GM21526 (cell line): ENCODE measurements around the gene RAD54L2.
A peak's percentile ranks its signal among the peaks of the same experiment; 100 is the strongest.
"Not testable (repeated sequence)": the region's sequence is repeated elsewhere in the genome, so short reads cannot be mapped to it uniquely, and the experiment has no call there.

Experiments
- ATAC-seq: cut with Tn5 transposase; IDR thresholded peaks from one replicate; pipeline ENCODE4 v1.9.1; 2021; ENCODE audit warnings: moderate library complexity; ENCODE audit not compliant: unreplicated experiment, low FRiP score

RAD54L2 gene

GRCh38 chr3:51538459-51539290 lies at the start of gene RAD54L2:
TSS of gene RAD54L2 (plus strand) at chr3:51538719. CDS start at chr3:51590421, 51,702 bp downstream.
- peak; percentile 71 for ATAC-seq

DNA sequence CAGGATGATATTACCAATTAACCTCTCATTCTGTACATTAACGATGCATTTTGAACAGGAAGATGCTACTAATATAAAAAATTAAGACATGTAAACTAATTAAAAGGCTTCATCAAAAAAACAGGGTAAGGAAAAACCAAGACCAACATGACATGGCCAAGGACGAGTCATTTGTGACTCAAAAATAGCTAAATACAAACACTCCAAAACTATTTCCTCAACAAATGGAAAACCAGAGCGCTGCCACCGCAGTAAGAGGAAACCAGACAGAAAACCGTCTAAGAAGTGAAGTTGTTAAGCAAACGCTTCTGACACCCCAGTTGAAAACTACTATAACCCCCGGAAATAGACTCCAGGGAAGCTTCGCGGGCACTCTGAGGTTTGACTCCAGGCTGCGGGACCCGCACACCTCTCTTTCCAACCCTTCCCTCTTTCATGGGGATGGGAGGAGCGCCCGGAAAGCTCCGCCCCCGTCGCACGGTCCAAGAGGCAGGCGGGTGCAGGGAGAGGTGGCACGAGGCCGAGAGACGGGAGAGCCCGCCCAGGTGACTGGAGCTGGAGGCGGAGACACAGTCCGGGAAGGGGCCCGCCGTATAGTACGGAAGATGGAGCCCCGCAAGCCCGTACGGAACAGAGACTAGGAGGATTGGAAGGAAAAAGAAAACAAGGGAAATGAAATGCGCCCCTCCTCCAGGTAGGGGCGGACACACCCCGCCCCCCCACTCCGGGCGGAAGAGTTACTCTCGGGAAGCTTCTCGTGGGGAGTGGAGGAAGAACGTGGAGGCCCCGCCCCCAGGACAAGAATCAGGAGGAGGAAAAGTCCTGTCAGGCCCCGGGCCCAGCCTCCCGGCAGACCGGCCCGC lies 39.4 kb upstream of the RAD54L2 start:
- peak; percentile 53 for ATAC-seq

DNA sequence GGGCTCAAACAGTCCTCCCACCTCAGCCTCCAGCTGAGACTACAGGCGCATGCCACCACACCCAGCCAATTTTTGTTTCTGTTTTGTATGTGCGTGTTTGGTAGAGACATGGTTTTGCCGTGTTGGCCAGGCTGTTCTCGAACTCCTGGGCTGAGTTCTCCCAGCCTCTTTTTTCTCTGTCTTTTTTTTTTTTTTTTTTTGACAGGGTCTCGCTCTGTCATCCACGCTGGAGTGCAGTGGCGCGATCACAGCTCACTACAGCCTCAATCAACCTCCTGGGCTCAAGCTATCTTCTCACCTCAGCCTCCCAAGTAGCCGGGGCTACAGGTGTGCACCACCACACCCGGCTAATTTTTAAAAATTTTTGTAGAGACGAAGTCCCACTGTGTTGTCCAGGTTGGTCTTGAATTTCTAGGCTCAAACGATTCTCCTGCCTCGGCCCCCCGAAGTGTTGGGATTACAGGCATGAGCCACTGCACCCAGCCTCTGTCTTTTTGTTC lies 37.8 kb upstream of the RAD54L2 start:
- no peak for ATAC-seq

DNA sequence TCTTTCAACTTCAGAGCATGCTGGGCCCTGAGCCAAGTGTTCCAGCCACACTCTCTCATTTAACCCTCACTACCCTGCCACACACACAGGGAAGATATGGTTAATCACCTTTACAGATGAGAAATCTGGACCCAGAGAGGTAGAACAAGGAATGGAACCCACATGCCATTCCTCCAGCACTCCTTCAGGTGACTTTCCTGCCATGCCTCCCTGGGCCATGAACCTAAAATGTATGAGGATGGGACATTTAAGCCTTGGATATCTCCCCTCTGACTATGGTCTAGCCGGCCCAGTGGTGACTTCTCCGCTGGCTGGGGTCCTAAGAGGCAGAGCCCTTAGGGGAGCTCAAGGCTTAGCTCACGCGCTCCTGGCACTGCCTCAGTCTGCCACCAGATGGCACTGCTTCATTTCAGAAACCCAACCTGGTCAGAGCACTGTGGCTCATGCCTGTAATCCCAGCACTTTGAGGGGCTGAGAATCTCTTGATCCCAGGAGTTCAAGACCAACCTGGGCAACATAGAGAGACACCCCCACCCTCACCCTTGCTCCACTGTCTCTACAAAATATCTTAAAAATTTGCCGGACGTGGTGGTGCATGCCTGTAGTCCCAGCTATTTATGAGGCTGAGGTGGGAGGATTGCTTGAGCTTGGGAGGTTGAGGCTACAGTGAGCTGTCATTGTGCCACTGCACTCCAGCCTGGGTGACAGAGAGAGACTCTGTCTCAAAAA lies 36.5 kb upstream of the RAD54L2 start:
- ATAC-seq: peak; percentile 25

- no peak for ATAC-seq
Measured at GRCh38 chr3:51502562-51502910, 36.0 kb upstream of the RAD54L2 start.

- ATAC-seq: no peak
Measured at GRCh38 chr3:51503007-51503406, 35.5 kb upstream of the RAD54L2 start.

- no peak for ATAC-seq
Measured at GRCh38 chr3:51508255-51508654, 30.3 kb upstream of the RAD54L2 start.

DNA sequence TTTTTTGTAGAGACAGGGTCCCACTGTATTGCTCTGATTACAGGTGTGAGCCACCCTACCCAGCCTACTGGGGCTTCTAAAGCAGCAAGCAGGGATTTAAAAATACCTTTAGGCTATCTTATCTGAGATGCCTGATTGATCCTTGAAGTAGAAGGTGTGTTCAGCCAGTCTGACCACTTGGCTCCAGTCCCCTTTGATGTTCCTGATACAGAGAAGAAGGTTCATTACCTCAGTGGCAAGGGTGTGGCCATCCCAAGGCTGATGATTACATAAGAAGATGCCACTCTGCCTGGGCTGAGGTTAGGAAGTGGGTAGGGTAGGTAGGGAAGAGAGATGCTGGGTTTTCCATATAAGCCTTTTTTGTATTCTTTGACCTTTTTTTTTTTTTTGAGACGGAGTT lies 27.5 kb upstream of the RAD54L2 start:
- ATAC-seq: no peak

DNA sequence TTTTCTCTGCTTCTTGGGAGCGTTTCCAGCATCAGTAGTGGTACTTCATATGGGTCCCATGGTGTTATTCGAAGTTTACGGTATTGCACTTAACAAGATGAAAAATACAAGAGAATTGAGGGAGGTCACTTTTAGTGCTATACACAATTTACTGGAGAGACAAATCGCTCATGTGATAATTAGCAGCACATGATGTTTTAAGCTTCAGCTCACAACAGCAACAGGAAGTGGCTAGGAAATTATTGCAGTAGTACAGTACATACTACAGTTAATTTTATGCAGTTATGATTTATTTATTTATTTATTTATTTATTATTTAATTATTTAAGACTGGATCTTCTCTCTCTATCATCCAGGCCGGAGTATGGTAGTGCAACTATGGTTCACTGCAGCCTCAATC lies 24.3 kb upstream of the RAD54L2 start:
- no peak for ATAC-seq

DNA sequence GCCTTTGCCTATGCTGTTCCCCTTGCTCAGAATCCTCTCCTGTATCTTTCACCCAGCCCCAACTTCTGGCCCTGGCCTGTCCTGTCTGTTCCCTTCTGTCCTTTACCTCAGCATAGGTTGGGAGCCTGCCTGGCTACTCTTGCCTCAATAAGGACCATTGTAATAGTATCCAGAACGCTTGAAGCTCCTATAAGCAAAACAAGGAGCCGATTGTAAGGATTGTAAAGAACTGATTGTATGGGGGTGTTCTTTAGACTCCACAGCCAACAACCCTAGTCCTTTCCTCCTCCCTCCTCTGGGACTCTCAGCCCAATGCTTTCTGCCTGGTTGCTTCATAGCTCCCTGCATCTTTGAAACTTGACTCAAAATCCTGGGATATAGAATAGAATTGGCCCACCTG lies 18.7 kb upstream of the RAD54L2 start:
- no peak for ATAC-seq

GRCh38 chr3:51520906-51521730 lies 17.4 kb upstream of the RAD54L2 start:
- ATAC-seq: peak; percentile 68

- ATAC-seq: no peak
Measured at GRCh38 chr3:51522273-51522962, 16.1 kb upstream of the RAD54L2 start.

DNA sequence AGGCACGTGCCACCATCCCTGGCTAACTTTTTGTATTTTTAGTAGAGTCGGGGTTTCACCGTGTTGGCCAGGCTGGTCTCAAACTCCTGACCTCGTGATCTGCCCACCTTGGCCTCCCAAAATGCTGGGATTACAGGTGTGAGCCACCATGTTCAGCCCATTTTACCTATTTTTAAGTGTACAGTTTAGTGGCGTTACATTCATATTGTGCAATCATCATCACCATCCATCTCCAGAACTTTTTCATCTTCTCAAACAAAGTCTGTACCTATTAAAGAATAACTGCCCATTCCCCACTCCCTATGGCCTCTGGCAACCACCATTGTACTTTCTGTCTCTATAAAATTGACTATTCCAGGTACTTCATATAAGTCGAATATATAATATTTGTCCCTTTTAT lies 13.6 kb upstream of the RAD54L2 start:
- not testable (repeated sequence) for ATAC-seq

DNA sequence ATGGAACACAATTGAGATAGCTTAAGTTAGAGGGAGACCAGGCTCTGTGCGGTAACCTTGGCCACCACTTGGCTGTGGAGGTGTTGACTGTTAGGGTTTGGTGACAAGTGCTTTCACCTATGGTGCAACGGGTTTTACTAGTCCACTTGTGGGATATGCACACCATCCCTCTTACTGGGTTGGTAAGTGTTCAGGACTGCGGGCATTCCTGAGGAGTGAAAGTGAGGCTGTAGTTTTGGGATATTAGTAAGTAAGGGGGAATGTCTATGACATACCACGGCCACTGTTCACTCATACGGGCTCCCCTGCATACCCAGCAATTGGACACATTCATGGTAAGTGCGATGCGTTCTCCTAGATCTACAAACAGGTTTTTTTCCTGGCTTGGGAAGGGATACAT lies 8.0 kb upstream of the RAD54L2 start:
- ATAC-seq: no peak

- no peak for ATAC-seq
Measured at GRCh38 chr3:51535146-51536019, 3.1 kb upstream of the RAD54L2 start.

GRCh38 chr3:51537631-51538030 lies 888 bp upstream of the RAD54L2 start:
- ATAC-seq: not testable (repeated sequence)

DNA sequence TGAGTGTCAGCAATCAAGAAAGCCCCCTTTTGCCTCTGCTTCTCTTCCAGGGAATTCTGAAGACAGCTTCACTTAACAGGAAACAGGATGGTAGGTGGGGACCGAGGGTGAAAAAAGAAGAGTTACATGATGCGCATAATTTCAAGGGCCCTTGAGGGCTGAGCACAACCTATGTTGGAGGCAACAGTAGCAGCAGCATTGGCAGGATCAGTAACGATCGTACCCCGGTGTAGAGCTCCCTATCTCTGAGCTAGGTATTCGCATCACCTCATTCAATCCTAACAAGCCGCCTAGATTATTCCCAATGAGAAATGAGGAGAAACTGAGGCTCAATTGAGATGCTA lies 432 bp upstream of the RAD54L2 start:
- ATAC-seq: peak; percentile 3

DNA sequence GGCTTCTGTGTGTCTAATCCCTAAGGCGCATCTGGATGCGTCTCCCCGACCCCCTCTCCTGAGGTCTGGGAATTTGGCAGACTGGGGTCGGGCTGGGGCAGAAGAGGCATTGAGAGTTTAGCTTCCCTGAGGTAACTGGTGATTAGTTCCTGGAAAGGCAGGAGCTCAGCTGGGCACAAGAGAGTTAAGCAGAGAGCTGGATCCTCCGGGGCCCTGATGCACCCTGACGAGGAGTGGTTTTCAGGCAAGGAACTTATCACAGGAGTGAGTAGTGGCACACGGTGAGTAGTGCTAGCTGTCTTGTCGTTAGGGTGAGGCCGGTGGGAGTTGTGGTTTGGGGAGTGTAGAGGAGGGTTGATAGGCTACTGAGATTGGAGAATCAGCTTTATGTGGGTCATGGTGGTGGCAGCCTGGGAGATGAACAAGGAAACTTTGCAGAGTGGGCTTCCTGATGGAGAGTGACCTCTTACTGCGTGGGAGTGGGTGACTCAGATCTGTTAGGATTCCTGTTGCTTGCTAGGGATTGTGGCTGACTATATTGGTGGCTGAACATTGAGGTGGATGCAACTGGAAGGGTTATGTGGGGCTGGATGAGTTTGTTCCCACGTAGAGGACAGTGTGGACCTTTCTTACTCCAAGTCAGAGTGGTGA lies 897 bp downstream of the RAD54L2 start:
- peak; percentile 24 for ATAC-seq
